ENCODE results near the gene MSH4.
"Not testable (repeated sequence)": the region's sequence is repeated elsewhere in the genome, so short reads cannot be mapped to it uniquely, and the experiment has no call there.

DNA sequence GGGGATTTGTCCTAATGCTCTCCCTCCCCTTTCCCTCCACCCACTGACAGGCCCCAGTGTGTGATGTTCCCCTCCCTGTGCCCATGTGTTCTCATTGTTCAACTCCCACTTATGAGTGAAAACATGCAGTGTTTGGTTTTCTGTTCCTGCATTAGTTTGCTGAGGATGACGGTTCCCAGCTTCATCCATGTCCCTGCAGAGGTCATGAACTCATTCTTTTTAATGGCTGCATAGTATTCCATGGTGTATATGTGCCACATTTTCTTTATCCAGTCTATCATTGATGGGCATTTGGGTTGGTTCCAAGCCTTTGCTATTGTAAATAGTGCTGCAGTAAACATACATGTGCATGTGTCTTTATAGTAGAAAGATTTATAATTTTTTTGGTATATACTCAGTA lies 26.9 kb downstream of the MSH4 start:
- not testable (repeated sequence) for TF ChIP-seq ZFP30 (CRISPR knock-in tag; IDR thresholded peaks at IDR 0.05); PPARA (CRISPR knock-in tag; IDR thresholded peaks at IDR 0.05; ENCODE audit: borderline replicate concordance); ISL1 (CRISPR knock-in tag; IDR thresholded peaks at IDR 0.05); GLIS3 (CRISPR knock-in tag; IDR thresholded peaks at IDR 0.05)
